ENCODE measurements around the gene HGD.

HGD gene

DNA sequence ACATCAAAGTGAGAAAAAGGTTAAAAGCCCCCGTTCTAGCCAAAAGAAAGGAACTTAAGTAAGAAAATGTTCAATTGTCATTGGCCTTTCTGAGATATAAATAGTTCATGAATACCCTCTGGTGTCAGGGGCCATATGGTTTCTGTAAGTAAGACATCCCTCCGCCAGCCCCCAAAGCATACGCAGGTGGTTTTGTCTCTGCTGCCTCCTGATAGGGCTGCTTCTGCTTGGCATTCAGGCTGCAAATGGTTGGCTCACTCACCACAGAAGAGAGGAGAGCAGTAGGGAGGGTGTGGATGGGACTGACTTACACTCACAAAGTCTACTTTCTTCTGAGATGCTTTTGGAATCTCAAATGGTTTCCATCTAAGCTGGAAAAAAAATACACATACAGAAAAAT is 29.8 kb downstream of the HGD start:
- in situ Hi-C loops (cut with HindIII; ENCODE audit: low sequenced_read_pairs), result no loop called here
- no peak overlapping the region for H3K4me3 ChIP-seq (ENCODE audit: low read depth, low read length)
- DNase-seq (ENCODE audit: low read depth), result no peak
- TF ChIP-seq, protein P1, sequence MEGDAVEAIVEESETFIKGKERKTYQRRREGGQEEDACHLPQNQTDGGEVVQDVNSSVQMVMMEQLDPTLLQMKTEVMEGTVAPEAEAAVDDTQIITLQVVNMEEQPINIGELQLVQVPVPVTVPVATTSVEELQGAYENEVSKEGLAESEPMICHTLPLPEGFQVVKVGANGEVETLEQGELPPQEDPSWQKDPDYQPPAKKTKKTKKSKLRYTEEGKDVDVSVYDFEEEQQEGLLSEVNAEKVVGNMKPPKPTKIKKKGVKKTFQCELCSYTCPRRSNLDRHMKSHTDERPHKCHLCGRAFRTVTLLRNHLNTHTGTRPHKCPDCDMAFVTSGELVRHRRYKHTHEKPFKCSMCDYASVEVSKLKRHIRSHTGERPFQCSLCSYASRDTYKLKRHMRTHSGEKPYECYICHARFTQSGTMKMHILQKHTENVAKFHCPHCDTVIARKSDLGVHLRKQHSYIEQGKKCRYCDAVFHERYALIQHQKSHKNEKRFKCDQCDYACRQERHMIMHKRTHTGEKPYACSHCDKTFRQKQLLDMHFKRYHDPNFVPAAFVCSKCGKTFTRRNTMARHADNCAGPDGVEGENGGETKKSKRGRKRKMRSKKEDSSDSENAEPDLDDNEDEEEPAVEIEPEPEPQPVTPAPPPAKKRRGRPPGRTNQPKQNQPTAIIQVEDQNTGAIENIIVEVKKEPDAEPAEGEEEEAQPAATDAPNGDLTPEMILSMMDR (IDR thresholded peaks at IDR 0.05; ENCODE audit: low read depth, low read length, missing control alignments), result no peak

DNA sequence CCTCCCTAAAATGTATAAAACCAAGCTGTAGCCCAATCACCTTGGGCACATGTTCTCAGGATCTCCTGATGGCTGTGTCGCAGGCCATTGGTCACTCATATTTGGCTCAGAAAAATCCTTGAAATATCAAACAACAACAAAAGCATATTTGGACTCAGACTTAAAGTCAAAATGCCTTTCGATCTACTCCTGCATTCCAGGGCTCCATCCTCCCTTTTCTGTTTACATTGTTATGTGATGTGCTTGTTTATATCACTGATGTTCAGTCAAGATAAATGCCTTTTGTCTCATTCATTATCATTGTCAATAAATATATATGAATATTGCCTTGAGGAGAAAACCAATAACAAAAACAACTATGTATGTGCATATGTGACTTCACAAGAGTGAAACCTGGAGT is 31.7 kb downstream of the HGD start:
- no peak for DNase-seq (ENCODE audit: low read depth)
- in situ Hi-C loops (cut with HindIII; ENCODE audit: low sequenced_read_pairs), result no loop called here
- H3K4me3 ChIP-seq (ENCODE audit: low read depth, low read length), result no peak overlapping the region
- TF ChIP-seq, protein P1 (IDR thresholded peaks at IDR 0.05; ENCODE audit: low read depth, low read length, missing control alignments), result no peak

DNA sequence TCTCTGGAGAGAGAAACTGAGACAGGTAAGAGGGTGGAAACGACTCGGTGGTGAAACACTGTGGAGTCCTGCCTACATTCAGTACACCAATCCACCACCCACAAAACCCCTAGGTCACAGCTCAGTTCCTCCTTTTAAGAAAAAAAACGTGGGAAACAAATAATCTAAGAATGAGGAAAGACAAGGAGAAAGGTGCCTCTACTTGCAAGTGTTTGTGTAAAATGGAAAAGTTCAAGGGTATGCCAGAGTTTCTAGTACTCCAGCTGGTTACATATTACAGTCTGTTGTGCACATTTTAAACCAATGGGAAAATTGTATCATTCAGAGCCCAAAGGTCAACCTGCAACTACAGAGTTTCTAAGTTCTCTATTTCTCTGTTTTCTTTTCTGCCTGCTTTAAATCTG is 32.2 kb downstream of the HGD start:
- no peak overlapping the region for H3K4me3 ChIP-seq (ENCODE audit: low read depth, low read length)
- in situ Hi-C loops (cut with HindIII; ENCODE audit: low sequenced_read_pairs), result no loop called here
- TF ChIP-seq, protein P1 (IDR thresholded peaks at IDR 0.05; ENCODE audit: low read depth, low read length, missing control alignments), result no peak
- no peak for DNase-seq (ENCODE audit: low read depth)

GRCh38 chr3:120648290-120648689 is 33.7 kb downstream of the HGD start:
- H3K4me3 ChIP-seq (ENCODE audit: low read depth, low read length), result no peak overlapping the region
- no peak for DNase-seq (ENCODE audit: low read depth)
- TF ChIP-seq, protein P1 (IDR thresholded peaks at IDR 0.05; ENCODE audit: low read depth, low read length, missing control alignments), result no peak
- in situ Hi-C loops (cut with HindIII; ENCODE audit: low sequenced_read_pairs), result no loop called here

DNA sequence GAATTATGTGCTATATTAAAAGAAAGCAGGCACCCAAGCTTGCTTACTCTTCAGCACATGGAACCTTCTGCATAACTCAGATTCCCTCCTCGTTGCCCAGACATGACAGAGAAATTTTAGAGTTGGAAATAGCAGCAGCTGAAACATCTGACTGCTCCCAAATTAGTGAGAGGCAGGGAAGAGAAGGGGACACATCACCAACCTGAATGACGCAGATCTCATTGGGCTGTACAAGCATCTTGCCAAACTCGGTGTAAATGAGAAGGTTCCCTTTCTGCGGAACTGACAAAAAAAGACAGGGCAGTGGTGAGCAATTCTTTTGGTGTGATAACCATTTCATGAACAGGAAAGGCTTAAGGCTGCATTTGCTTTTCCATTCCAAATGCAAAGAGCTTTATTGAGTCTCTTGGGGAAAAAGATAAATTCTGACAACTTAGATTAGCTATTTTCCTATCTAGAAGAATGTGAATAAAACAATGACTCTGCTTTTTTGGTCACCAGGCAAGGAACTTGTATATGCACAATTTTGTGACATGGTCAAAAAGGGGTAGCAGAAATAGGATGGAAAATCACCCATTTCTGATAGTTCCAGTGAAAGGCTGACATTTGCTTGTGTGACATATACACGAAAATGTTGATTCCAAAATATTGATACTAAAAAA is 35.1 kb downstream of the HGD start:
- H3K4me3 ChIP-seq (ENCODE audit: low read depth, low read length), result no peak overlapping the region
- in situ Hi-C loops (cut with HindIII; ENCODE audit: low sequenced_read_pairs), result no loop called here
- TF ChIP-seq, protein P1 (IDR thresholded peaks at IDR 0.05; ENCODE audit: low read depth, low read length, missing control alignments), result no peak
- no peak for DNase-seq (ENCODE audit: low read depth)

GRCh38 chr3:120645083-120645845 is 36.8 kb downstream of the HGD start:
- H3K4me3 ChIP-seq (ENCODE audit: low read depth, low read length), result no peak overlapping the region
- in situ Hi-C loops (cut with HindIII; ENCODE audit: low sequenced_read_pairs), result no loop called here
- TF ChIP-seq, protein P1 (IDR thresholded peaks at IDR 0.05; ENCODE audit: low read depth, low read length, missing control alignments), result no peak
- DNase-seq (ENCODE audit: low read depth), result no peak
